WTC11 (cell line): Measurements from ENCODE around the gene SSTR5. TPM values are rescaled to one million over a fixed set of nuclear protein-coding genes. Genes with fewer than 3 reads are reported as not detected.

ENCODE experiments used
- ATAC-seq: fragments of 200-7000 bp; cut with Tn5 transposase; 2 replicates; pipeline ENCODE4 v1.10.0; 2021; ENCODE audit warnings: mild to moderate bottlenecking, moderate library complexity
- CTCF ChIA-PET: fragments of 300-600 bp; sonication (Branson Sonifier 250); formaldehyde crosslinking; loops from one replicate; lab custom pipeline; 2021; ENCODE audit warnings: antibody characterized with exemption; lab: Charles Lee
- POLR2A ChIA-PET: fragments of 350-600 bp; sonication (Branson Sonifier 250); formaldehyde crosslinking; loops from one replicate; lab custom pipeline; 2021; ENCODE audit warnings: antibody characterized with exemption; lab: Charles Lee
- DNase-seq: peaks from one replicate; pipeline ENCODE4 v3.0.0; 2021; ENCODE audit warnings: low spot score
- H3K27ac Mint-ChIP-seq: 2 replicates; pipeline ENCODE4 v1.8.0; 2021; ENCODE audit warnings: mixed read lengths
- H3K27me3 Mint-ChIP-seq: 2 replicates; pipeline ENCODE4 v1.8.0; 2021; ENCODE audit warnings: low read depth, mild to moderate bottlenecking, moderate library complexity, mixed read lengths
- H3K36me3 Mint-ChIP-seq: 2 replicates; pipeline ENCODE4 v1.8.0; 2021; ENCODE audit warnings: mixed read lengths
- H3K4me1 Mint-ChIP-seq: 2 replicates; pipeline ENCODE4 v1.8.0; 2022; ENCODE audit warnings: mixed read lengths
- H3K4me3 Mint-ChIP-seq: 2 replicates; pipeline ENCODE4 v1.8.0; 2021; ENCODE audit warnings: mild to moderate bottlenecking, moderate library complexity, mixed read lengths
- H3K9me3 Mint-ChIP-seq: 2 replicates; pipeline ENCODE4 v1.8.0; 2021; ENCODE audit warnings: mixed read lengths
- ELF4 ChIP-seq: sonication (generic); formaldehyde crosslinking; IDR thresholded peaks from 2 replicates; pipeline ENCODE4 v1.8.1; 2022; ENCODE audit warnings: low read depth, mild to moderate bottlenecking, moderate library complexity, missing genetic modification reagents
- ETV6 ChIP-seq: sonication (generic); formaldehyde crosslinking; IDR thresholded peaks from 2 replicates; pipeline ENCODE4 v1.8.1; 2022; ENCODE audit warnings: mild to moderate bottlenecking, missing genetic modification reagents
- GRHL2 ChIP-seq: fragments of 250-450 bp; sonication (Bioruptor Pico); IDR thresholded peaks from 2 replicates; pipeline ENCODE4 v1.8.0; 2022; ENCODE audit warnings: mild to moderate bottlenecking, moderate library complexity; ENCODE audit not compliant: insufficient replicate concordance, severe bottlenecking
- MXD4 ChIP-seq: fragments of 250-450 bp; sonication (Bioruptor Pico); IDR thresholded peaks from 2 replicates; pipeline ENCODE4 v1.8.0; 2021; ENCODE audit warnings: mild to moderate bottlenecking, moderate library complexity, borderline replicate concordance
- NFE2L1 ChIP-seq: sonication (generic); formaldehyde crosslinking; IDR thresholded peaks from 2 replicates; pipeline ENCODE4 v1.8.1; 2023; ENCODE audit warnings: missing genetic modification reagents
- OVOL2 ChIP-seq: fragments of 250-450 bp; sonication (Bioruptor Pico); IDR thresholded peaks from 2 replicates; pipeline ENCODE4 v1.9.0; 2021; ENCODE audit warnings: mild to moderate bottlenecking, borderline replicate concordance
- SMAD3 ChIP-seq: sonication (generic); formaldehyde crosslinking; IDR thresholded peaks from 2 replicates; pipeline ENCODE4 v1.8.0; 2022; ENCODE audit warnings: missing genetic modification reagents, mild to moderate bottlenecking, borderline replicate concordance
- SP1 ChIP-seq: sonication (generic); formaldehyde crosslinking; conservative IDR thresholded peaks from 2 replicates; pipeline ENCODE4 v1.8.1; 2022; ENCODE audit warnings: missing genetic modification reagents
- TCF7 ChIP-seq: sonication (generic); formaldehyde crosslinking; IDR thresholded peaks from 2 replicates; pipeline ENCODE4 v1.8.0; 2022; ENCODE audit warnings: mild to moderate bottlenecking, low read depth, missing genetic modification reagents, moderate library complexity
- ZNF396 ChIP-seq: fragments of 250-450 bp; sonication (Bioruptor Pico); IDR thresholded peaks from 2 replicates; pipeline ENCODE4 v1.8.0; 2021; ENCODE audit warnings: mild to moderate bottlenecking, moderate library complexity, borderline replicate concordance
- ZNF416 ChIP-seq: fragments of 250-450 bp; sonication (Bioruptor Pico); IDR thresholded peaks from 2 replicates; pipeline ENCODE4 v1.9.0; 2021; ENCODE audit warnings: mild to moderate bottlenecking, inconsistent platforms
- total RNA-seq: library from RNA; stranded (reverse); gene quantifications from 3 replicates; pipeline ENCODE4 v1.2.3, GENCODE V29; 2021
- TF ChIP-seq, protein P1 (sequence below): sonication (generic); formaldehyde crosslinking; IDR thresholded peaks from 2 replicates; pipeline ENCODE4 v1.8.1; 2023; ENCODE audit warnings: mild to moderate bottlenecking, missing genetic modification reagents
- TF ChIP-seq, protein P2 (sequence below): sonication (generic); formaldehyde crosslinking; conservative IDR thresholded peaks from 2 replicates; pipeline ENCODE4 v1.8.1; 2023; ENCODE audit warnings: mild to moderate bottlenecking, low read depth, missing genetic modification reagents, moderate library complexity
- TF ChIP-seq, protein P3 (sequence below): sonication (generic); formaldehyde crosslinking; IDR thresholded peaks from 2 replicates; pipeline ENCODE4 v1.8.1; 2022; ENCODE audit warnings: mild to moderate bottlenecking, moderate library complexity, missing genetic modification reagents
- TF ChIP-seq, protein P4 (sequence below): fragments of 250-450 bp; sonication (Bioruptor Pico); IDR thresholded peaks from 2 replicates; pipeline ENCODE4 v1.9.0; 2021; ENCODE audit warnings: mild to moderate bottlenecking, borderline replicate concordance

The SSTR5 gene
- total RNA-seq, 1 experiment from 2014 or later = 0.61 TPM

DNA sequence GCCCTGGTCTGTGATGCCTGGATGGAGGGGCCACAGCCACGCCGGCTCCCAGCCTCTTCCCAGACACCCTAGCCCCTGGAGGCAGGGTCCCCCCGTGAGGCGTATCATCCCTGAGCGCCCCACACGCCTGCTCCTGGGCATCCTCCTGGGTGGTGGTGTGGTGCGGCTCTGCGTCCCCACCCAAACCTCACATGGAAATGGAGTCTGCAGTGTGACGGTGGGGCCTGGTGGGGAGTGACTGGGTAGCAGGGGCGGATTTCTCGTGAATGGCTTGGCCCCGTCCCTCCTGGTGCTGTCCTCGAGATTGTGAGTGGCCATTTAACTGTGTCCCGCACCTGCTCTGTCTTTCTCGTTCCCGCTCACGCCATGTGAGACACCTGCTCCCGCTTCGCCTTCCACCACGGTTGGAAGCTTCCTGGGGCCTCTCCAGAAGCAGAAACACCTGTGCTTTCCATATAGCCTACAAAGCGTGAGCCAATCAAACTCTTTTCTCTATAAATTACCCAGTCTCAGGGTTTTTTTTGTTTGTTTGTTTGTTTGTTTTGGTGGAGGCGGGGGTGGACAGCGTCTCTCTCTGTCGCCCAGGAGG lies 5.9 kb upstream of the SSTR5 start (continued):
- TF ChIP-seq, protein P1, sequence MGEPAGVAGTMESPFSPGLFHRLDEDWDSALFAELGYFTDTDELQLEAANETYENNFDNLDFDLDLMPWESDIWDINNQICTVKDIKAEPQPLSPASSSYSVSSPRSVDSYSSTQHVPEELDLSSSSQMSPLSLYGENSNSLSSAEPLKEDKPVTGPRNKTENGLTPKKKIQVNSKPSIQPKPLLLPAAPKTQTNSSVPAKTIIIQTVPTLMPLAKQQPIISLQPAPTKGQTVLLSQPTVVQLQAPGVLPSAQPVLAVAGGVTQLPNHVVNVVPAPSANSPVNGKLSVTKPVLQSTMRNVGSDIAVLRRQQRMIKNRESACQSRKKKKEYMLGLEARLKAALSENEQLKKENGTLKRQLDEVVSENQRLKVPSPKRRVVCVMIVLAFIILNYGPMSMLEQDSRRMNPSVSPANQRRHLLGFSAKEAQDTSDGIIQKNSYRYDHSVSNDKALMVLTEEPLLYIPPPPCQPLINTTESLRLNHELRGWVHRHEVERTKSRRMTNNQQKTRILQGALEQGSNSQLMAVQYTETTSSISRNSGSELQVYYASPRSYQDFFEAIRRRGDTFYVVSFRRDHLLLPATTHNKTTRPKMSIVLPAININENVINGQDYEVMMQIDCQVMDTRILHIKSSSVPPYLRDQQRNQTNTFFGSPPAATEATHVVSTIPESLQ (CRISPR knock-in tag) = no peak
- no peak for TF ChIP-seq ZNF416 (CRISPR knock-in tag)
- no peak for TF ChIP-seq GRHL2 (CRISPR knock-in tag)
- TF ChIP-seq, all 79 proteins: peak for 0

DNA sequence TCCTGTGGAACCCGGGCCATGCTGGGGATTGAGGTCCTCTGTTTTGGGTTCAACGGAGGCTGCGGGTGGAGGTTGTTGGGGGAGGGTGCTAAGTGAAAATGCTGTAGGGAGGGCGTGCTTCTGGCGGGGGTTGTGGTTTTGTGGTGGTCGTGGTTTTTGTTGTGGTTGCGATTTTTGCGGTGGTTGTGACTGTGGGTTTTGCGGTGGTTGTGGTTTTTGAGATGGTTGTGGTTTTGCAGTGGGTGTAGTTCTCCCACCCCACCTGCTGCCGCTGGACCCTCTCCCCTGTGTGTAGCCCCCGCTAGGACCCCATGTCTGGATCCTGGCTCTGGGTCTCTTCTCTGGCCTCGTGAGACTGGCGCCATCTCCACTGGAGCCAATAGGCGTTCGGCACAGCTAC lies 4.9 kb upstream of the SSTR5 start:
- Mint-ChIP-seq H3K4me3 (no peak overlapping the region), H3K27ac (no peak overlapping the region), H3K27me3 (peaks cover 6% of the 10 kb centered on the region; the same call in 1 of the 2 replicates), H3K4me1 (peaks cover 3% of the 10 kb centered on the region), H3K9me3 (no peaks in the 10 kb centered on the region), H3K36me3 (no peaks in the 10 kb centered on the region)
- CTCF ChIA-PET = interaction anchor here (0.6 to 9.0 kb wide), 2 partner anchors 11 to 259 kb away, joined by 3 to 97 read pairs; no protein-coding TSS in a partner anchor
- no peak for DNase-seq
- ATAC-seq = no peak
- TF ChIP-seq ZNF416 (CRISPR knock-in tag) (no peak), SP1 (CRISPR knock-in tag) (no peak), SMAD3 (CRISPR knock-in tag) (no peak), NFE2L1 (no peak), TCF7 (CRISPR knock-in tag) (no peak), MXD4 (no peak), ETV6 (CRISPR knock-in tag) (no peak), ELF4 (CRISPR knock-in tag) (no peak), OVOL2 (CRISPR knock-in tag) (no peak), ZNF396 (CRISPR knock-in tag) (no peak)
- TF ChIP-seq, protein P2, sequence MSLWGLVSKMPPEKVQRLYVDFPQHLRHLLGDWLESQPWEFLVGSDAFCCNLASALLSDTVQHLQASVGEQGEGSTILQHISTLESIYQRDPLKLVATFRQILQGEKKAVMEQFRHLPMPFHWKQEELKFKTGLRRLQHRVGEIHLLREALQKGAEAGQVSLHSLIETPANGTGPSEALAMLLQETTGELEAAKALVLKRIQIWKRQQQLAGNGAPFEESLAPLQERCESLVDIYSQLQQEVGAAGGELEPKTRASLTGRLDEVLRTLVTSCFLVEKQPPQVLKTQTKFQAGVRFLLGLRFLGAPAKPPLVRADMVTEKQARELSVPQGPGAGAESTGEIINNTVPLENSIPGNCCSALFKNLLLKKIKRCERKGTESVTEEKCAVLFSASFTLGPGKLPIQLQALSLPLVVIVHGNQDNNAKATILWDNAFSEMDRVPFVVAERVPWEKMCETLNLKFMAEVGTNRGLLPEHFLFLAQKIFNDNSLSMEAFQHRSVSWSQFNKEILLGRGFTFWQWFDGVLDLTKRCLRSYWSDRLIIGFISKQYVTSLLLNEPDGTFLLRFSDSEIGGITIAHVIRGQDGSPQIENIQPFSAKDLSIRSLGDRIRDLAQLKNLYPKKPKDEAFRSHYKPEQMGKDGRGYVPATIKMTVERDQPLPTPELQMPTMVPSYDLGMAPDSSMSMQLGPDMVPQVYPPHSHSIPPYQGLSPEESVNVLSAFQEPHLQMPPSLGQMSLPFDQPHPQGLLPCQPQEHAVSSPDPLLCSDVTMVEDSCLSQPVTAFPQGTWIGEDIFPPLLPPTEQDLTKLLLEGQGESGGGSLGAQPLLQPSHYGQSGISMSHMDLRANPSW (CRISPR knock-in tag) = no peak
- TF ChIP-seq, protein P3, sequence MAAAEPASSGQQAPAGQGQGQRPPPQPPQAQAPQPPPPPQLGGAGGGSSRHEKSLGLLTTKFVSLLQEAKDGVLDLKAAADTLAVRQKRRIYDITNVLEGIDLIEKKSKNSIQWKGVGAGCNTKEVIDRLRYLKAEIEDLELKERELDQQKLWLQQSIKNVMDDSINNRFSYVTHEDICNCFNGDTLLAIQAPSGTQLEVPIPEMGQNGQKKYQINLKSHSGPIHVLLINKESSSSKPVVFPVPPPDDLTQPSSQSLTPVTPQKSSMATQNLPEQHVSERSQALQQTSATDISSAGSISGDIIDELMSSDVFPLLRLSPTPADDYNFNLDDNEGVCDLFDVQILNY (CRISPR knock-in tag) = no peak
- TF ChIP-seq, protein P4, sequence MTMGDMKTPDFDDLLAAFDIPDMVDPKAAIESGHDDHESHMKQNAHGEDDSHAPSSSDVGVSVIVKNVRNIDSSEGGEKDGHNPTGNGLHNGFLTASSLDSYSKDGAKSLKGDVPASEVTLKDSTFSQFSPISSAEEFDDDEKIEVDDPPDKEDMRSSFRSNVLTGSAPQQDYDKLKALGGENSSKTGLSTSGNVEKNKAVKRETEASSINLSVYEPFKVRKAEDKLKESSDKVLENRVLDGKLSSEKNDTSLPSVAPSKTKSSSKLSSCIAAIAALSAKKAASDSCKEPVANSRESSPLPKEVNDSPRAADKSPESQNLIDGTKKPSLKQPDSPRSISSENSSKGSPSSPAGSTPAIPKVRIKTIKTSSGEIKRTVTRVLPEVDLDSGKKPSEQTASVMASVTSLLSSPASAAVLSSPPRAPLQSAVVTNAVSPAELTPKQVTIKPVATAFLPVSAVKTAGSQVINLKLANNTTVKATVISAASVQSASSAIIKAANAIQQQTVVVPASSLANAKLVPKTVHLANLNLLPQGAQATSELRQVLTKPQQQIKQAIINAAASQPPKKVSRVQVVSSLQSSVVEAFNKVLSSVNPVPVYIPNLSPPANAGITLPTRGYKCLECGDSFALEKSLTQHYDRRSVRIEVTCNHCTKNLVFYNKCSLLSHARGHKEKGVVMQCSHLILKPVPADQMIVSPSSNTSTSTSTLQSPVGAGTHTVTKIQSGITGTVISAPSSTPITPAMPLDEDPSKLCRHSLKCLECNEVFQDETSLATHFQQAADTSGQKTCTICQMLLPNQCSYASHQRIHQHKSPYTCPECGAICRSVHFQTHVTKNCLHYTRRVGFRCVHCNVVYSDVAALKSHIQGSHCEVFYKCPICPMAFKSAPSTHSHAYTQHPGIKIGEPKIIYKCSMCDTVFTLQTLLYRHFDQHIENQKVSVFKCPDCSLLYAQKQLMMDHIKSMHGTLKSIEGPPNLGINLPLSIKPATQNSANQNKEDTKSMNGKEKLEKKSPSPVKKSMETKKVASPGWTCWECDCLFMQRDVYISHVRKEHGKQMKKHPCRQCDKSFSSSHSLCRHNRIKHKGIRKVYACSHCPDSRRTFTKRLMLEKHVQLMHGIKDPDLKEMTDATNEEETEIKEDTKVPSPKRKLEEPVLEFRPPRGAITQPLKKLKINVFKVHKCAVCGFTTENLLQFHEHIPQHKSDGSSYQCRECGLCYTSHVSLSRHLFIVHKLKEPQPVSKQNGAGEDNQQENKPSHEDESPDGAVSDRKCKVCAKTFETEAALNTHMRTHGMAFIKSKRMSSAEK (CRISPR knock-in tag) = no peak
- POLR2A ChIA-PET = no interaction called here
